Measurements from ENCODE around the gene DCLK1.

- TF ChIP-seq CTCF (IDR thresholded peaks at IDR 0.05) = no peak
- no peak for TF ChIP-seq POLR2A (IDR thresholded peaks at IDR 0.05)
- TF ChIP-seq POLR2AphosphoS5 (IDR thresholded peaks at IDR 0.05) = no peak
Observed at GRCh38 chr13:36054041-36054440, 77.1 kb downstream of the DCLK1 start.
